Ishikawa (cell line): ENCODE measurements around the gene GALNT1.

Source experiments
- EGR1 ChIP-seq: IDR thresholded peaks from 2 replicates; pipeline ENCODE4 v1.6.1; 2012
- EP300 ChIP-seq: IDR thresholded peaks from 2 replicates; pipeline ENCODE4 v1.6.1; 2012; ENCODE audit warnings: borderline replicate concordance
- REST ChIP-seq: IDR thresholded peaks from 2 replicates; pipeline ENCODE4 v1.6.1; 2012; ENCODE audit warnings: low read depth, mild to moderate bottlenecking

GRCh38 chr18:35743916-35744315 lies 162.4 kb downstream of the GALNT1 start:
- no peak for TF ChIP-seq EGR1
- TF ChIP-seq REST, result no peak
- TF ChIP-seq EP300, result no peak
